Activated naive CD4-positive, alpha-beta T cell treated with anti-CD3 and anti-CD28 coated beads, Interleukin-2, amount 50 U/mL, for 24 hours (primary cell): Measurements from ENCODE around the gene PXT1.

ENCODE experiments used
- H3K27ac Mint-ChIP-seq: one replicate; pipeline ENCODE4 v1.8.0; 2021; ENCODE audit warnings: mild to moderate bottlenecking, mixed read lengths
- H3K27me3 Mint-ChIP-seq: one replicate; pipeline ENCODE4 v1.8.0; 2021; ENCODE audit warnings: mixed read lengths
- H3K36me3 Mint-ChIP-seq: one replicate; pipeline ENCODE4 v1.8.0; 2021; ENCODE audit warnings: mixed read lengths
- H3K4me1 Mint-ChIP-seq: one replicate; pipeline ENCODE4 v1.8.0; 2021; ENCODE audit warnings: mixed read lengths
- H3K4me3 Mint-ChIP-seq: one replicate; pipeline ENCODE4 v1.8.0; 2021; ENCODE audit warnings: mild to moderate bottlenecking, mixed read lengths
- H3K9me3 Mint-ChIP-seq: one replicate; pipeline ENCODE4 v1.8.0; 2021; ENCODE audit warnings: mixed read lengths

The PXT1 gene

GRCh38 chr6:36386495-36387439 is 55.9 kb downstream of the PXT1 start:
- no peaks in the 10 kb centered on the region for H3K9me3 Mint-ChIP-seq
- peak overlapping the region; percentile 90 for H3K27ac Mint-ChIP-seq
- H3K27me3 Mint-ChIP-seq = no peaks in the 10 kb centered on the region
- no peaks in the 10 kb centered on the region for H3K36me3 Mint-ChIP-seq
- peaks cover 33% of the 10 kb centered on the region for H3K4me1 Mint-ChIP-seq
- peak overlapping the region; percentile 89 for H3K4me3 Mint-ChIP-seq

DNA sequence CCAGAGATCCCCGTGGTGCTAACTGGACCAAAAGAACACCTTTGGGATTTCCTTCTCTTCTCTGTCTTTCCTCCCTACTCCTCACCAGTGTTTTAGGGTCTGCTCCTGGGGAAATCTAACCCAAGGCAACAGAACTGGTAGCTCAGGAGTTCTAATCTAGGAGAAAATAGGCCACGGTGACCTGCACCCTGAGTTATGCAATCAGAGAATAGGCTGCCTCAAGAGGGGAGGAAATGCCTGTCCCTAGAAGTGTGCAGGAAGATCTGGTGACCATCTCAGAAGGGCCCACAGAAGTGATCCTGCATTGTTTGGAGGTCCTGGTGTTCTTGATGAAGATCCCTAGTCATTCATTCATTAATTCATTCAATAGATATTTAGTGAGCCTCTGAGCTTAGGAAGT is 58.6 kb downstream of the PXT1 start:
- Mint-ChIP-seq H3K4me3 (no peak overlapping the region), H3K36me3 (no peaks in the 10 kb centered on the region), H3K27ac (no peak overlapping the region), H3K9me3 (no peaks in the 10 kb centered on the region), H3K4me1 (peaks cover 33% of the 10 kb centered on the region), H3K27me3 (no peaks in the 10 kb centered on the region)

DNA sequence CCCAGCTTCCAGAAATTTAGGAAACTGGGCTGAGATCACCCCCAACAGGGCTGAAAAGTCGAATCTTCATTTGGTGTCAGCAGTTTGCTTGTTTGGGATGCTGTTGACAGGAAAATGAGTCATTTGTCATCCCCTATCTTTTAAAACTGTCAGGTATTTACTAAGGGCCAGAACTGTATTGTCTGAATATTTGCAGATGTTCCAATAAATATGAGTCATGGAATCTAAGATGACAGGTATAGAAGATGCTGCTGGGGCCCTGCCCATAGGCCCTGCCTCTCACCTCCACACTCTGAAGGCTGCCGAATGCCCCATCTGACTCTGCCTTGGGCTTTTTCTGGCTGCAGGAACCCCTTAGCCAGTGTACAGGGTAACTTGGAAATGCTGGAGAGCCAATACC is 59.0 kb downstream of the PXT1 start:
- Mint-ChIP-seq H3K9me3 (no peaks in the 10 kb centered on the region), H3K36me3 (no peaks in the 10 kb centered on the region), H3K4me3 (no peak overlapping the region), H3K4me1 (peaks cover 33% of the 10 kb centered on the region), H3K27ac (no peak overlapping the region), H3K27me3 (no peaks in the 10 kb centered on the region)

DNA sequence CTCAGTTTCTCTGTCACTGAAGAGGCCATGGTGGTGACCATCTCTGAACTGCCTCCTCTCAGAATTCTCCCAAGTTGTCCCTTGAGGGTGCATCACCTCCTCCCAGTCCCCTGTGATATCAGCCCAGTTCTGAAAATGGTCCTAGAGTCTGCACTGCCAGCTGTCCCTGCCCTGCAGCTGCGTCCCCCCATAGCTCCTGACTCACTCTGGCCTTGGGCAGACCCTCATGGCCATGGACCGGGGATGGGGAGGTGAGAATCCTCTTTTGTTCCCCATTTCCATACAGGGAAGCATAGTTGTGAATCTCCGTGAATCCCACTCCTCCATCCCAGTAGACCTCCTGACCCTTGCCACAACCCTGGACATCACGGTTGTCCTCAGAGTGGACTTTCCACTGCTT is 59.7 kb downstream of the PXT1 start:
- Mint-ChIP-seq H3K9me3 (no peaks in the 10 kb centered on the region), H3K36me3 (no peaks in the 10 kb centered on the region), H3K27me3 (no peaks in the 10 kb centered on the region), H3K4me3 (no peak overlapping the region), H3K27ac (no peak overlapping the region), H3K4me1 (peaks cover 28% of the 10 kb centered on the region)

DNA sequence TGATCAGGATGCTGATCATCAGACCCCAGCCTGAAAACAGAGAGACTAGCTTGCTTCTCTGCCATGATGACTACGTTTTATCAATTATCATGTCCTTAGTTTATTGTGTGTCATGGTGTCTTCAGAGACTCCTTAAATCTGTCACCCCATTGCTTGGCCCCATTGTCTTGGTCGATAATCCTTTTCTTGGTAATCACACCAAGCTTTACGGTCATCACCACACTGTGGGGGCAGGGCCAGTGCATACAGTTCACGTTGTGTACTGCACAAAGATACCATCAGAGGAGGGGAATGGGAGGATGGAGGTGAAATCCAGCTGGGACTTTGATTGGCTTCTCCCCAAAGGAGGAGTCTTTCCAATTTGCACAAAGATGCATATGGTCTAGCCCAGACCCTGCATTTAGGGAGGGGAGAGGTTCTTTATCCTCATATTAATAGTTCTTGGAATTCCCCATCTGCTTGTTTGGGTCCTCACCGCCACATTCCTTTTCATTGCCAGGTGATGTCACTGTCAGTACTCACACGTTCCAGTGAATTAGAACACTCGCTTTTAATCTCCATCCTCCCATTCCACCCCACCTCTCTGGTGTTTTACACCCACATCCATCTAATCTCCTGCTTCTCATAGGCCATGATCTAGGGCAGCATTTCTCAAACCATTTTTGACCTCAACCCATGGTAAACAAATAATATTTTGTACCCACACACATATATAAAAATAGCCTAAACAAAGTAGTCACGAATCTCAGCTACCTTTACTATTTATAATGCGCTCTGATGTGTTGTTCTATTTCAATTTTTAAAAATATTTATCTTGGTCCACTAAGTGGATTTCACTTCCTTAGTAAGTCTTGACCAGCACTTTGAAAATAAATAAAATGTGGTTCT is 60.9 kb downstream of the PXT1 start:
- Mint-ChIP-seq H3K4me3 (no peak overlapping the region), H3K4me1 (peaks cover 21% of the 10 kb centered on the region), H3K36me3 (no peaks in the 10 kb centered on the region), H3K27ac (no peak overlapping the region), H3K27me3 (no peaks in the 10 kb centered on the region), H3K9me3 (no peaks in the 10 kb centered on the region)

- H3K36me3 Mint-ChIP-seq = no peaks in the 10 kb centered on the region
- H3K27me3 Mint-ChIP-seq = no peaks in the 10 kb centered on the region
- no peak overlapping the region for H3K27ac Mint-ChIP-seq
- H3K9me3 Mint-ChIP-seq = no peaks in the 10 kb centered on the region
- peaks cover 9% of the 10 kb centered on the region for H3K4me1 Mint-ChIP-seq
- no peak overlapping the region for H3K4me3 Mint-ChIP-seq
These were observed 62.5 kb downstream of the PXT1 start for GRCh38 chr6:36380166-36380565.

- Mint-ChIP-seq H3K36me3 (no peaks in the 10 kb centered on the region), H3K27me3 (no peaks in the 10 kb centered on the region), H3K4me1 (peaks cover 6% of the 10 kb centered on the region), H3K9me3 (no peaks in the 10 kb centered on the region), H3K27ac (no peak overlapping the region), H3K4me3 (no peak overlapping the region)
These were observed 63.7 kb downstream of the PXT1 start for GRCh38 chr6:36378936-36379335.

DNA sequence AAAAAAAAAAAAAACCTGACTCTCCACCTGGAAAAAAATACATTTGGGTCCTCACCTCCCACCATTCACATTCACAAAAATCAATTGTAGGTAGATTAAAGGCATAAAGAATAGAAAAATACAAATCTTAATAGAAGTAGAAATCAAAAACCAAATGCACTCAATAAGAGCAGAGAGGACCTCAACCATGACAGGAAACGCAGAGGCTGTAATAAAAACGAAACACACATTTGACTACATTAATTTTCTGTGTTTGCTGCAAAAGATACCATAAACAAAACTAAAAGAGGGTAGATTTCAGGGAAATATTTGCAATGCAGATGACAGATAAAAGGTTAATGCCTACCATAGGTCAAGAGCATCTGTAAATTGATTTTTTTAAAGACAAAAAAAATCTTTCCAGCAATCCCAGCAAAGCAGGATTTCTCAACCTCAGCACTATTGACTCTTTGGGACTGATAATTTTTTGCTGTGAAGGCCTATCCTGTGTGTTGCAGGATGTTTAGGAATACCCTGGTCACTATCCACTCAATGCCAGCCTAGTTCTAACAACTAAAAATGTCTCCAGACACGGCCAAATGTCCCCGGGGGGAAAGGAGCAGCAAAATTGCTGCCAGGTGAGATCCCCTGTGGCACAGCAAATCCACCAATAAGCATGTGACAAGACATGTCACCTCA is 64.3 kb downstream of the PXT1 start:
- H3K4me3 Mint-ChIP-seq = no peak overlapping the region
- H3K4me1 Mint-ChIP-seq = peaks cover under 1% of the 10 kb centered on the region
- H3K36me3 Mint-ChIP-seq = no peaks in the 10 kb centered on the region
- H3K27ac Mint-ChIP-seq = peak overlapping the region; percentile 38
- no peaks in the 10 kb centered on the region for H3K9me3 Mint-ChIP-seq
- H3K27me3 Mint-ChIP-seq = no peaks in the 10 kb centered on the region

GRCh38 chr6:36377594-36377993 is 65.1 kb downstream of the PXT1 start:
- Mint-ChIP-seq H3K9me3 (no peaks in the 10 kb centered on the region), H3K36me3 (peaks cover 2% of the 10 kb centered on the region), H3K4me3 (no peak overlapping the region), H3K27me3 (no peaks in the 10 kb centered on the region), H3K27ac (no peak overlapping the region), H3K4me1 (no peaks in the 10 kb centered on the region)

- H3K27ac Mint-ChIP-seq = no peak overlapping the region
- no peaks in the 10 kb centered on the region for H3K27me3 Mint-ChIP-seq
- peaks cover 7% of the 10 kb centered on the region for H3K36me3 Mint-ChIP-seq
- H3K9me3 Mint-ChIP-seq = no peaks in the 10 kb centered on the region
- no peaks in the 10 kb centered on the region for H3K4me1 Mint-ChIP-seq
- no peak overlapping the region for H3K4me3 Mint-ChIP-seq
These were observed 65.9 kb downstream of the PXT1 start for GRCh38 chr6:36376742-36377141.

- H3K27ac Mint-ChIP-seq = no peak overlapping the region
- no peaks in the 10 kb centered on the region for H3K4me1 Mint-ChIP-seq
- H3K36me3 Mint-ChIP-seq = peaks cover 7% of the 10 kb centered on the region
- no peak overlapping the region for H3K4me3 Mint-ChIP-seq
- H3K27me3 Mint-ChIP-seq = no peaks in the 10 kb centered on the region
- H3K9me3 Mint-ChIP-seq = no peaks in the 10 kb centered on the region
These were observed 66.5 kb downstream of the PXT1 start for GRCh38 chr6:36376183-36376582.

- Mint-ChIP-seq H3K36me3 (peaks cover 7% of the 10 kb centered on the region), H3K4me3 (no peak overlapping the region), H3K9me3 (no peaks in the 10 kb centered on the region), H3K27ac (no peak overlapping the region), H3K4me1 (no peaks in the 10 kb centered on the region), H3K27me3 (no peaks in the 10 kb centered on the region)
These were observed 67.0 kb downstream of the PXT1 start for GRCh38 chr6:36375644-36376155.

DNA sequence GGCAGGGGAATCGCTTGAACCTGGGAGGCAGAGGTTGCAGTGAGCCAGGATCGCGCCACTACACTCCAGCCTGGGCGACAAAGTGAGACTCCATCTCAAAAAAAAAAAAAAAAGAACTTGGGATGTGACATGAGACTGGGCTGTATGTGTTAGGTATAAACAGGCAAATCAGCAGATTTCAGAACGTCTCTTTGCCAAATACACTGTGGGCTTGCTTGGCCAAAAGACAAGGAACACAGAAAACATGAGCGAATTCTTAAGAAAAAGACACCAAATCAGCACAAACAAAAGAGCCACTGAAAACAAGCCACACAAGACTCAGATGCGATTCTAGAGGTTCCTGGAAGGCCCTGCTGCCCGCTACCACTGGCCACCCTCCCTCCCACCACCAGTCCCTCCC is 67.7 kb downstream of the PXT1 start:
- Mint-ChIP-seq H3K36me3 (peaks cover 7% of the 10 kb centered on the region), H3K27ac (no peak overlapping the region), H3K27me3 (no peaks in the 10 kb centered on the region), H3K9me3 (no peaks in the 10 kb centered on the region), H3K4me3 (no peak overlapping the region), H3K4me1 (no peaks in the 10 kb centered on the region)

- no peak overlapping the region for H3K27ac Mint-ChIP-seq
- H3K4me3 Mint-ChIP-seq = no peak overlapping the region
- H3K4me1 Mint-ChIP-seq = no peaks in the 10 kb centered on the region
- peaks cover 7% of the 10 kb centered on the region for H3K36me3 Mint-ChIP-seq
- no peaks in the 10 kb centered on the region for H3K27me3 Mint-ChIP-seq
- no peaks in the 10 kb centered on the region for H3K9me3 Mint-ChIP-seq
These were observed 68.5 kb downstream of the PXT1 start for GRCh38 chr6:36374194-36374593.

DNA sequence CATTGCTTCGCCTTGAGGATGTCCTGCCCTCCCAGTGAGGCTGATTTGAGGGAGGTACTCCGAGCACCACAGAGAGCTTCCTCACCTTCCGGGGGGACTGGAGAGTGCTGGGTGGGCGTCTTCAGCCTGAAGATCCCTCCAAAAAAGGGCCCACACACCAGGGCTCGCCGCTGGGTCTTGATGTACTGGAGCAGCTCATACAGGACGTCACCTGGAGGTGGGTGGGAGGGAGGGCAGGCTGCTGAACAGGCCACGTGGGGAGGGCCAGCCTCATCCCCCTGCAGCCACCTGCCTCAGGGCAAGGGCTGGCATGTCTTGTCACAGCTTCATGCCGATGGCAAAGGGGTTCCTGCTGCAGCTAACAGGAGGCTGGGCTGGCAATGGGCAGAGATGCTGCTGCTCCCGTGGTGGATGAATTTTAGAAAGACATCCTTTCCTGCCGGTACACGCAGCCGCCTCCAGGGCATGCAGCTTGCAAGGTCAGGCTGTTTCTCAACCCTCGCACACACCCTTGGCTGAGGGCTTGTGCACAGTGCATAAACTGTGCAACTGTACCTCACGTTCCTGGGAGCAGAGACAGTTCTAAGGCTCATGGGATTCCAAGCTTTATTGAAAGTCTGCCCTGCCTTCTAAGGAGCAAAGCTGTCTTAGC is 69.2 kb downstream of the PXT1 start:
- H3K36me3 Mint-ChIP-seq = peaks cover 7% of the 10 kb centered on the region
- H3K27ac Mint-ChIP-seq = no peak overlapping the region
- H3K4me3 Mint-ChIP-seq = no peak overlapping the region
- H3K27me3 Mint-ChIP-seq = no peaks in the 10 kb centered on the region
- no peaks in the 10 kb centered on the region for H3K9me3 Mint-ChIP-seq
- H3K4me1 Mint-ChIP-seq = no peaks in the 10 kb centered on the region
